Islet precursor cell (in vitro differentiated cells): Measurements from ENCODE around the gene LDHB.
"Not testable (repeated sequence)": the region's sequence is repeated elsewhere in the genome, so short reads cannot be mapped to it uniquely, and the experiment has no call there.

Experiments
- DNase-seq: peaks from one replicate; pipeline ENCODE4 v3.0.0-alpha.2; 2018

The LDHB gene

GRCh38 chr12:21604245-21605101 lies 53.2 kb downstream of the LDHB start, which contains the start of gene GYS2:
Gene GYS2 (minus strand): TSS chr12:21604847. CDS start chr12:21604592, 255 bp downstream.
- no peak for DNase-seq

- no peak for DNase-seq
Measured at GRCh38 chr12:21602774-21603173, 54.9 kb downstream of the LDHB start.

GRCh38 chr12:21600196-21600595 lies 57.4 kb downstream of the LDHB start:
- DNase-seq: no peak

- no peak for DNase-seq
Measured at GRCh38 chr12:21599143-21599999, 58.3 kb downstream of the LDHB start.

GRCh38 chr12:21598651-21599050 lies 59.0 kb downstream of the LDHB start:
- DNase-seq: no peak

- not testable (repeated sequence) for DNase-seq
Measured at GRCh38 chr12:21595356-21595755, 62.3 kb downstream of the LDHB start.

GRCh38 chr12:21585485-21585884 lies 72.2 kb downstream of the LDHB start:
- DNase-seq: no peak
